Mesenchymal stem cell (in vitro differentiated cells and primary cell): ENCODE measurements around the gene UPF1.

Source experiments
- DNase-seq: peaks from one replicate; pipeline ENCODE4 v3.0.0-alpha.2; 2013
- H2AFZ ChIP-seq: one replicate; pipeline ENCODE4 v1.6.1; 2013; ENCODE audit warnings: low read depth, mild to moderate bottlenecking, control low read depth, inconsistent platforms, low read length, moderate library complexity
- H2AK5ac ChIP-seq: 2 replicates; pipeline ENCODE4 v1.6.1; 2013; ENCODE audit warnings: low read length, moderate library complexity, mild to moderate bottlenecking, inconsistent platforms; ENCODE audit not compliant: severe bottlenecking
- H2BK120ac ChIP-seq: one replicate; pipeline ENCODE4 v1.6.1; 2013; ENCODE audit warnings: low read depth, mild to moderate bottlenecking, inconsistent platforms, low read length, moderate library complexity
- H2BK12ac ChIP-seq, 2 experiments: one replicate each; pipeline ENCODE4 v1.6.1; 2013; ENCODE audit warnings: inconsistent platforms in 2 of 2, low read length in 2 of 2, mild to moderate bottlenecking in 2 of 2, moderate library complexity in 2 of 2, control low read depth in 1 of 2
- H2BK15ac ChIP-seq: one replicate; pipeline ENCODE4 v1.6.1; 2013; ENCODE audit warnings: mild to moderate bottlenecking, low read depth, inconsistent platforms; ENCODE audit not compliant: poor library complexity, severe bottlenecking
- H2BK5ac ChIP-seq: 2 replicates; pipeline ENCODE4 v1.6.1; 2013; ENCODE audit warnings: low read depth, mild to moderate bottlenecking, low read length, control low read depth, inconsistent platforms; ENCODE audit not compliant: poor library complexity, severe bottlenecking
- H3K14ac ChIP-seq, 2 experiments: one replicate each; pipeline ENCODE4 v1.6.1; 2013; ENCODE audit warnings: inconsistent platforms in 2 of 2, low read length in 2 of 2, control low read depth in 1 of 2, mild to moderate bottlenecking in 1 of 2, moderate library complexity in 1 of 2
- H3K18ac ChIP-seq, 2 experiments: one replicate each; pipeline ENCODE4 v1.6.1; 2013; ENCODE audit warnings: inconsistent platforms in 2 of 2, low read length in 2 of 2, control low read depth in 1 of 2, low read depth in 1 of 2, mild to moderate bottlenecking in 1 of 2
- H3K23ac ChIP-seq, 2 experiments: one replicate each; pipeline ENCODE4 v1.6.1; 2013; ENCODE audit warnings: inconsistent platforms in 2 of 2, low read length in 2 of 2, mild to moderate bottlenecking in 2 of 2, moderate library complexity in 2 of 2, control low read depth in 1 of 2
- H3K27ac ChIP-seq: 2 replicates; pipeline ENCODE4 v1.5.1; 2013; ENCODE audit warnings: mild to moderate bottlenecking, moderate library complexity, low read length, control low read depth, inconsistent platforms; ENCODE audit not compliant: poor library complexity, severe bottlenecking
- H3K27me3 ChIP-seq, 2 experiments: 2 replicates each; pipeline versions ENCODE4 v1.6.1 to v1.7.0; 2013; ENCODE audit warnings: low read length in 2 of 2, mild to moderate bottlenecking in 2 of 2, moderate library complexity in 2 of 2, control low read depth in 1 of 2, inconsistent platforms in 1 of 2; ENCODE audit not compliant: control insufficient read depth in 1 of 2, insufficient read depth in 1 of 2
- H3K36me3 ChIP-seq, 2 experiments: 2 replicates each; pipeline versions ENCODE4 v1.6.1 to v1.7.0; 2013; ENCODE audit warnings: low read length in 2 of 2, control low read depth in 1 of 2, inconsistent platforms in 1 of 2, low read depth in 1 of 2, mild to moderate bottlenecking in 1 of 2; ENCODE audit not compliant: insufficient read depth in 2 of 2, control insufficient read depth in 1 of 2
- H3K4ac ChIP-seq, 2 experiments: one replicate each; pipeline ENCODE4 v1.6.1; 2013; ENCODE audit warnings: inconsistent platforms in 2 of 2, low read length in 2 of 2, mild to moderate bottlenecking in 2 of 2, moderate library complexity in 2 of 2, control low read depth in 1 of 2, low read depth in 1 of 2
- H3K4me1 ChIP-seq: 2 replicates; pipeline ENCODE4 v1.6.1; 2013; ENCODE audit warnings: low read depth, low read length, control low read depth; ENCODE audit not compliant: control insufficient read depth, insufficient read depth
- H3K4me2 ChIP-seq: 2 replicates; pipeline ENCODE4 v1.6.1; 2013; ENCODE audit warnings: low read length, mild to moderate bottlenecking, inconsistent platforms; ENCODE audit not compliant: poor library complexity, severe bottlenecking
- H3K4me3 ChIP-seq, 2 experiments: 2 replicates each; pipeline versions ENCODE4 v1.5.1 to v1.7.0; 2013; ENCODE audit warnings: low read length in 2 of 2, mild to moderate bottlenecking in 2 of 2, control low read depth in 1 of 2, low read depth in 1 of 2; ENCODE audit not compliant: insufficient read depth in 1 of 2
- H3K79me1 ChIP-seq: replicated peaks from 2 replicates; pipeline ENCODE4 v1.6.1; 2013; ENCODE audit warnings: mild to moderate bottlenecking, control low read depth, low read length, inconsistent platforms; ENCODE audit not compliant: poor library complexity, severe bottlenecking
- H3K9ac ChIP-seq: 2 replicates; pipeline ENCODE4 v1.7.0; 2013; ENCODE audit warnings: mild to moderate bottlenecking, low read length, moderate library complexity
- H3K9me3 ChIP-seq: 2 replicates; pipeline ENCODE4 v1.7.0; 2013; ENCODE audit warnings: mild to moderate bottlenecking, low read length; ENCODE audit not compliant: control insufficient read depth
- H4K8ac ChIP-seq: one replicate; pipeline ENCODE4 v1.6.1; 2013; ENCODE audit warnings: inconsistent platforms, mild to moderate bottlenecking, low read length, moderate library complexity
- H4K91ac ChIP-seq: one replicate; pipeline ENCODE4 v1.6.1; 2013; ENCODE audit warnings: mild to moderate bottlenecking, low read length, inconsistent platforms
- WGBS: methylation state at CpG from one replicate; pipeline ENCODE4 v1.1.7; 2013; ENCODE audit warnings: mixed read lengths; 5-methylcytosine and 5-hydroxymethylcytosine counted together

UPF1 gene

GRCh38 chr19:18828786-18829185 is 3.0 kb upstream of the UPF1 start:
- Histone ChIP-seq H2AFZ (no peak overlapping the region), H2AK5ac (no peak overlapping the region), H3K14ac (no peak overlapping the region), H2BK12ac (no peak overlapping the region), H3K4me1 (peaks cover 7% of the 10 kb centered on the region), H2BK15ac (no peak overlapping the region), H3K18ac (no peak overlapping the region), H3K4me3 (no peak overlapping the region), H3K79me1 (no peaks in the 10 kb centered on the region), H2BK120ac (no peak overlapping the region), H3K9me3 (peaks cover 6% of the 10 kb centered on the region), H4K91ac (no peak overlapping the region), H2BK5ac (no peak overlapping the region), H3K4me2 (no peak overlapping the region), H3K23ac (no peak overlapping the region), H3K36me3 (no peaks in the 10 kb centered on the region), H3K27me3 (no peaks in the 10 kb centered on the region), H3K4ac (no peak overlapping the region), H3K9ac (no peak overlapping the region), H3K27ac (no peak overlapping the region), H4K8ac (no peak overlapping the region)
- 89% methylated on average over 5 of the region's 6 CpGs for WGBS
- no peak for DNase-seq

GRCh38 chr19:18830488-18830887 is 1.3 kb upstream of the UPF1 start:
- Histone ChIP-seq H3K36me3 (peaks cover 4% of the 10 kb centered on the region in 2 experiments), H3K14ac (no peak overlapping the region), H3K9me3 (peaks cover 6% of the 10 kb centered on the region), H2BK120ac (no peak overlapping the region), H2BK15ac (no peak overlapping the region), H2BK12ac (no peak overlapping the region), H3K23ac (no peak overlapping the region), H3K4me2 (no peak overlapping the region), H3K9ac (no peak overlapping the region), H3K79me1 (no peaks in the 10 kb centered on the region), H2AK5ac (no peak overlapping the region), H2BK5ac (no peak overlapping the region), H3K18ac (no peak overlapping the region), H3K4me3 (no peak overlapping the region), H3K4me1 (peaks cover 9% of the 10 kb centered on the region), H4K91ac (no peak overlapping the region), H4K8ac (no peak overlapping the region), H2AFZ (no peak overlapping the region), H3K27me3 (no peaks in the 10 kb centered on the region), H3K27ac (no peak overlapping the region), H3K4ac (no peak overlapping the region)
- WGBS, result 100% methylated on average over 1 of the region's 2 CpGs
- no peak for DNase-seq

- peak overlapping the region in 1 of 2 experiments; percentile 23 for H2BK12ac ChIP-seq
- H2BK15ac ChIP-seq, result peak overlapping the region; percentile 48
- H3K9me3 ChIP-seq, result no peaks in the 10 kb centered on the region
- H3K4ac ChIP-seq, result peak overlapping the region; percentile 93 to 98
- peaks cover 10 to 12% of the 10 kb centered on the region in 2 experiments for H3K36me3 ChIP-seq
- H3K79me1 ChIP-seq, result no peaks in the 10 kb centered on the region
- H4K91ac ChIP-seq, result peak overlapping the region; percentile 93
- H3K18ac ChIP-seq, result peak overlapping the region; percentile 77 to 95
- peak; percentile 51 for DNase-seq
- H3K9ac ChIP-seq, result peak overlapping the region; percentile 95
- peaks cover 12% of the 10 kb centered on the region for H3K4me1 ChIP-seq
- H2AK5ac ChIP-seq, result no peak overlapping the region
- H3K4me2 ChIP-seq, result peak overlapping the region; percentile 92
- no peaks in the 10 kb centered on the region for H3K27me3 ChIP-seq
- peak overlapping the region; percentile 97 for H4K8ac ChIP-seq
- H2BK120ac ChIP-seq, result no peak overlapping the region
- H3K23ac ChIP-seq, result peak overlapping the region; percentile 53 to 74
- under 1% methylated on average over 57 of the region's 69 CpGs for WGBS
- H3K27ac ChIP-seq, result peak overlapping the region; percentile 11
- peak overlapping the region in 1 of 2 experiments; percentile 90 for H3K14ac ChIP-seq
- H2BK5ac ChIP-seq, result no peak overlapping the region
- H2AFZ ChIP-seq, result peak overlapping the region; percentile 85
- H3K4me3 ChIP-seq, result peak overlapping the region; percentile 92 to 94
These were observed 764 bp downstream of the UPF1 start for GRCh38 chr19:18832306-18833140.

GRCh38 chr19:18833141-18833476 is 1.4 kb downstream of the UPF1 start:
- Histone ChIP-seq H3K23ac (no peak overlapping the region), H3K4me1 (peaks cover 16% of the 10 kb centered on the region), H3K27me3 (no peaks in the 10 kb centered on the region), H4K91ac (no peak overlapping the region), H2BK12ac (no peak overlapping the region), H2BK15ac (no peak overlapping the region), H3K18ac (peak overlapping the region in 1 of 2 experiments; percentile 3), H3K4me3 (peak overlapping the region; percentile 92 to 94), H3K4me2 (peak overlapping the region; percentile 92), H3K9me3 (no peaks in the 10 kb centered on the region), H2AK5ac (no peak overlapping the region), H3K4ac (no peak overlapping the region), H3K36me3 (peaks cover 15 to 17% of the 10 kb centered on the region in 2 experiments), H3K27ac (peak overlapping the region; percentile 3), H3K9ac (peak overlapping the region; percentile 95), H3K79me1 (peaks cover 1% of the 10 kb centered on the region), H2AFZ (no peak overlapping the region), H4K8ac (no peak overlapping the region), H3K14ac (no peak overlapping the region), H2BK5ac (no peak overlapping the region), H2BK120ac (no peak overlapping the region)
- peak; percentile 34 for DNase-seq
- WGBS, result 14% methylated on average over 9 of the region's 9 CpGs
